ENCODE results near the gene GDF2.

DNA sequence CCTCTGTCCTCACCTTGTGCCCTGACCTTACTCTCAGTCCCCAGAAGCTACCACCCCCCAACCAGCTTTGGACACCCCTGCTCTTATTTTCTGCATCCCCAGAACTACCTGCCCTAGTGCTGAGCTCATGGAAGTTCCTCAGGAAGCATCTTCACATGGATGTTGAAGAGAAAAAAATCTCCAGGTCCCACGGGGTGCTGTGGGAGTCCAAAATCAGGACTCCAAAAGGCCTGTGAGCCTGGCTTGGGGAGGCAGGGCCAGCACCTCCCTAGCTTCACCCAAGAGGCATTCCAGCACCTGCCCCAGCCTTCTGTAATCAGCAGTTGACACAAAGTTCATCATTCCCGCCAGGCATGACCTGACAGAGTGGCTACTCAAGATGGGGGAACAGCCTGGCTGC is 43.0 kb upstream of the GDF2 start:
- TF ChIP-seq, protein P1, sequence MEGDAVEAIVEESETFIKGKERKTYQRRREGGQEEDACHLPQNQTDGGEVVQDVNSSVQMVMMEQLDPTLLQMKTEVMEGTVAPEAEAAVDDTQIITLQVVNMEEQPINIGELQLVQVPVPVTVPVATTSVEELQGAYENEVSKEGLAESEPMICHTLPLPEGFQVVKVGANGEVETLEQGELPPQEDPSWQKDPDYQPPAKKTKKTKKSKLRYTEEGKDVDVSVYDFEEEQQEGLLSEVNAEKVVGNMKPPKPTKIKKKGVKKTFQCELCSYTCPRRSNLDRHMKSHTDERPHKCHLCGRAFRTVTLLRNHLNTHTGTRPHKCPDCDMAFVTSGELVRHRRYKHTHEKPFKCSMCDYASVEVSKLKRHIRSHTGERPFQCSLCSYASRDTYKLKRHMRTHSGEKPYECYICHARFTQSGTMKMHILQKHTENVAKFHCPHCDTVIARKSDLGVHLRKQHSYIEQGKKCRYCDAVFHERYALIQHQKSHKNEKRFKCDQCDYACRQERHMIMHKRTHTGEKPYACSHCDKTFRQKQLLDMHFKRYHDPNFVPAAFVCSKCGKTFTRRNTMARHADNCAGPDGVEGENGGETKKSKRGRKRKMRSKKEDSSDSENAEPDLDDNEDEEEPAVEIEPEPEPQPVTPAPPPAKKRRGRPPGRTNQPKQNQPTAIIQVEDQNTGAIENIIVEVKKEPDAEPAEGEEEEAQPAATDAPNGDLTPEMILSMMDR (conservative IDR thresholded peaks at IDR 0.05; ENCODE audit: low read depth, low read length): no peak
- no peak for TF ChIP-seq EZH2 (IDR thresholded peaks at IDR 0.05; ENCODE audit: borderline replicate concordance, low read depth, low read length, poor library complexity, severe bottlenecking)
